Dermis microvascular lymphatic vessel endothelial cell (primary cell): ENCODE data around the gene AANAT. TPM values are rescaled to one million over a fixed set of nuclear protein-coding genes. Genes with fewer than 3 reads are reported as not detected.

Source experiments
- DNase-seq, 2 donors: peaks; one replicate each; pipeline versions ENCODE4 v3.0.0 to v3.0.0-alpha.2; 2010; ENCODE audit warnings: low read depth in 2 of 2
- total RNA-seq: library from RNA; depleted of rRNA; stranded (reverse); fragments of >200 nt; gene quantifications from 2 replicates; pipeline ENCODE4 v1.2.1, GENCODE V29; 2014

AANAT gene
- total RNA-seq, 1 donor from 2014 or later = not detected

DNA sequence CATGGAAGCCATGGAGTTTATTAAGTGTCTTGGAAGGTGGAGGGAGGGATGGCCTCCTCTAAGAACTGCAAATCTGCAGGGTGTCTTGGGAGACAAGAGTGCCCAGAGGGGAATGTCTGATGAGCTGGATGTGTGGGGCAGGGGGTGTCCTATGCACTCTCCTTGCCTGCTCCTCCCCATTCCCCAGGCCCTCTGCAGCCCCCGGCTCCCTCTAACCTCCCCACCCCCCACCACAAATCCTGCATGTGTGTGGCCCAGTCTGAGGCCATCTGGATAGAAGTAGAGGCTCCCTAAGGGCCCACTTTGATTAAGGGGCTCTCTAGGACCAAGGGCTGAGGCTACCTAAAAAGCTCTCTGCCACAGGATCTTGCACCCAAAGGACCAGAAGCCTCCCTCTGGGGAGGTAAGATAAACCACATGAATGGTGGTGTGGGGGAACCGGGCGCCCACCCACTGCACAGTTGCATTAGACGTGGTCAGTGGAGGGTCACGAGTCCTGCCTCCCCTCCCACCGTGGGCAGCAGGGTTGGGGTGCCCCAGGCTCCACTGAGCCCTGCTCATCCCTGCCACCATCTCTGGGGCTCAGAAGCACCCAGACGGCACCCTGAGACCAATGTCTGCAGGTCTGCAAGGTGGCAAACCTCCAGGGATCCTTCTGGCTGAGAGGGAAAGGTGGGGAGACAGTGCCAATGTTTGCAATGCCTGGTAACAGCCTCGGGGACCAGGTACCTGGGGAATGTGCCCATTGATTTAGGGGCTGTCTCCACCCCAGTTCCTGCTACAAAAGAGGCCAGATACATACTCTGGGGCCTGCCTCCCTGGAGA lies 618 bp downstream of the AANAT start:
- no peak for DNase-seq

DNA sequence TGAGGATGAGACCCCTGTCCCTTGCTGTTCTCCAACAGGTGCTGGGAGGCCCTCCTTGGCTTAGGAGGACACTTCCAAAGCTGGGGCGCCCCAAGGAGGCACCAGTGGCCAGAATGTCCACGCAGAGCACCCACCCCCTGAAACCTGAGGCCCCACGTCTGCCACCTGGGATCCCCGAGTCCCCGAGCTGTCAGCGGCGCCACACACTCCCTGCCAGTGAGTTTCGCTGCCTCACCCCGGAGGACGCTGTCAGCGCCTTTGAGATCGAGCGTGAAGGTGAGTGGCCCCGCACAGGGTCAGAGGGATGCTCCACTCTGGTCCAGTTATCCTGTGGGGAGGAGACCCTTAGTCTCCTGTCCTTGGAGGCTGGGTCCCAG lies 1.2 kb downstream of the AANAT start:
- no peak for DNase-seq

DNA sequence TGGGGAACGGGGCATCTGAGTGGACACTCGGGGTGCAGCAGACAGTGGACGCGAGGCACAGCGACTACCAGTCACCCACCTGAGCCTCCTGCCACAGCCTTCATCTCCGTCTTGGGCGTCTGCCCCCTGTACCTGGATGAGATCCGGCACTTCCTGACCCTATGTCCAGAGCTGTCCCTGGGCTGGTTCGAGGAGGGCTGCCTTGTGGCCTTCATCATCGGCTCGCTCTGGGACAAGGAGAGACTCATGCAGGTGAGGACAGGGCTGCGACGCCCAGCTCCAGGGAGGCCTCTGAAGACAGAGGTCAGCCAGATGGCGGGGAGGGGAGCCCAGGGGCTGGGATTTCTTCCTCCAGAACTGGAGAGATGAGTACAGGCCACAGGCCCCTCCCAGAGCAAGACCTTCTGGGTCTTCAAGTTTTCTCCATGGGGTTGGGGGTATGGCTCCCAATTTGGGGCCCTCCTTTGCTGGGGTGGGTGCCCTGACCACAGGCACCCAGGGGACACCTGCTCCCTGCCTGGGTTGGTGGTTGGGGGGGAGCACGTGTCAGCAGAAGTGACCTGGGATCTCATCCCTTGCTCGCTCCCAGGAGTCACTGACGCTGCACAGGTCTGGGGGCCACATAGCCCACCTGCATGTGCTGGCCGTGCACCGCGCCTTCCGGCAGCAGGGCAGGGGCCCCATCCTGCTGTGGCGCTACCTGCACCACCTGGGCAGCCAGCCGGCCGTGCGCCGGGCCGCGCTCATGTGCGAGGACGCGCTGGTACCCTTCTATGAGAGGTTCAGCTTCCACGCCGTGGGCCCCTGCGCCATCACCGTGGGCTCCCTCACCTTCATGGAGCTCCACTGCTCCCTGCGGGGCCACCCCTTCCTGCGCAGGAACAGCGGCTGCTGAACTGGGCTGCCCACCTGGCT lies 1.9 kb downstream of the AANAT start:
- no peak for DNase-seq

DNA sequence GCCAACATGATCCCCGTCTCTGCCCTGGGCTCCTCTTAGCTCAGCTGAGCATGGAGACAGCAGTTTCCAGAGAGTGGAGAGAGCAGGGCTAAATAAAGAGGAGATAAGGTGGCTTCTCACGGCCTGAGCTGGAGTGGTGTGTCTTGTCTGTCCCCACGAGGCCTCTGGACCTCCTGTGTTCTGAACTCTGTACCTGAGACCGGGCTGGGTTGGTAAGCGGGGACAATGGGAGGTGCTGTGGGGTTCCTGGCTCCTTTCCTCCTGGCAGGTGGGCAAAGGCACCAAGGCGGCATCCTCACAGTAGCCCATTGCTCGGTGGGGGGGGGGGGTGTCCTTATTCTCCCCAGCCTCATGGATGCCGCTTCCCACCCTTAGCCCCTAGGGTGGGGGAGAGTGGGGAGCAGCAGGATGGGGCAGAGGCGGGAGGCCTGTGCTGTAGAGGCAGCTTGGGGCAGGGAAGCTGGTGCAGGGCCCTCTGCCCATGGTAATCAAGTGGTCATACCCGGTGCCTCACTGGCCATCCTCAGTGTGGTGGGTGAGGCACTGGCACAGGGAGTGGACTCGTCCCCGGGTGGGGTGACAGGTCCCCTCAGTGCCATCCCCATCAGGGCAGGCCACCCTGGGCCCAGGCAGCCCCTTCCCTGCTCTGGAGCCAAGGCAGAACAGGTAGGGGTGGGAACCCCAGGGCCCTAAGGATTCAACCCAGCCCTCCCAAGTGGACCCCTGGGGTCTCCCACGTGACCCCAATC lies 2.8 kb downstream of the AANAT start:
- DNase-seq = no peak

DNA sequence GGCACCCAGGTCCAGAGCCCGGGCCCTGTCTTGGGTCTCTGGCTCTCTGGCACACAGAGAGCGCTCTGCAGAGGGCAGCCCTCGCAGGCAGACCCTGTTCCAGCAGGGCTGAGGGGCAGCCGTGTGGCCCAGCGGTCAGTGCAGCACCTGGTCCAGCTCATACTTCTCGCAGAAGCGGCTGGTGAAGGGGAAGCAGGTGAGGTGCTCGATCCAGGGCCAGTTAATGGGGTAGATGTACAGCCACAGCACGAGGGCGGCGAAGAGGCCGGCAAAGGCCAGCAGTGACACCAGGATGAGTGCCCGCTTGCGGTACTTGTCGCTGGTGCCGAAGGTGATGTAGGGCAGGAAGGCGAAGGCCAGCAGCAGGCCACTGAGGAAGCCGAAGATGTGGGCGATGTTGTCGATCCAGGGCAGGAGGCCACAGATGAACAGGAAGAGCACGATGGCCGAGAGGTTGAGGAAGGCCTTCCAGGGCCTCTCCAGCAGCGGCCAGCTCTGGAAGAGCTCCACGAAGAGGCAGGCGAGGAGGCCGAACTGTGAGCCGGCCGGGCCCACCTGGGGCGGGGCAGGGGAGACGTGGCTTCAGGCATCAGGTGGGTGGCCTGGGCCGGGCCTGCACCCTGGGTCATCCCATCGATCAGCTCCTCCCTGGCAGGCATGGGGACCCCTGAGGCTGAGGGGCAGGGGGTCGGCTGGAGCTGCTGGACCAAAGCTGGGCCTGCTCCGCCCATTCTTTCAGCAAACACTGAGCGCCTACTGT lies 4.3 kb downstream of the AANAT start:
- no peak for DNase-seq

DNA sequence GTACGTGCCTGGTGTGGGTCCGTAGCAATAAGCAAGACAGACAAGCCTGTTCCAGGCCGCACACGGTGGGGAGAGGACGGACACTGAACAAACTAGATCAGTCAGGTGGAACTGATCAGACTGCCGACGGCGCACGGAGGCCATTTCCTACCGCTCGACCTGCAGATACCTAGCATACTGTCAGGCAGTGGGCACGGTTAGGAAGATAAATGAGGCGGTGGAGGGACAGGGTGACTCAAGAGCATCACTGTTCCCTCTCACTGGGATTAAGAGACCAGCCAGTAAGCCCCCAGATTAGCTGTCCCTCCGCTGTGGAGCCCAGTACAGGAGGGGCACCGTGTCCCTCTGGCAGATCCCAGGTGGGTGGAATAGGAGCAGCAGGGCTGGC lies 4.8 kb downstream of the AANAT start:
- no peak for DNase-seq

DNA sequence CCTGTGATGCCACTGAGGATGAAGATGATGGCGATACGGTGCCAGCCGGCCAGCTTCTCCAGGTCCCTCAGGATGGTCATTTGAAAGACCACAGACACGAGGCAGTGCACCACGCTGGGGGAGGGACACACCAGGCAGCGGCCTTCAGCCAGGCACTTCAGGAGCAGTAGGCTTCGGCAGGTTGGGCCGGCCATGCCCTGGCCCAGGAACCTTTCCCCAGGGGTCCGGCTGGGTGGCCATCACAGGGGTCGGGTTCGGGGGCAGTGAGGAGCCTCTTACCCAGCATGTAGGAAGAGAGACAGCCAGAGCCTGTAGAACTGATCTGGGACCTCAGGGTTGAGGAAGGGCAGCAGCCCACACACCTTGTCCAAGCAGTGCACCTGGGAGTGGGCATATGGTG lies 5.3 kb downstream of the AANAT start:
- no peak for DNase-seq

DNA sequence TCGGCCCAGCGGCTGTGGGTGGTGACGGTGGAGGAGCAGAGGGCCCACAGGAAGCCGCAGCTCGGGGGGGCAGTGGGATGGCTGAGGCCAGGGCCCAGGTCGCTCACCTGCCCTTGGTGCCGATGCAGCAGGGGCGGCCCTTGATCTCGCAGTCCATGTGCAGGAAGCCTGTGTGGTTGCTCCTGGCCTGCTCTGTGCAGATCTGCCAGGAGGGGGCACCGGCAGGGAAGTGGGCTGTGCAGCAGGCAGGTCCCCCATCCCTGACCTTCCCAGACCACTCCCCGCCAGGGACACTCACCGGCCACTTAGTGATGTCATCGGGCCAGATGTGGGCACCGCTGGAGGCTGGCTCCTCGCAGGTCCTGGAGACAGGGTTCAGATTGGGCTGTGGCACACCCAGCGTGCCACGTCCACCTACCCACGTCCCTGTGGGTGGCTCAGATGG lies 6.2 kb downstream of the AANAT start:
- DNase-seq = no peak

DNA sequence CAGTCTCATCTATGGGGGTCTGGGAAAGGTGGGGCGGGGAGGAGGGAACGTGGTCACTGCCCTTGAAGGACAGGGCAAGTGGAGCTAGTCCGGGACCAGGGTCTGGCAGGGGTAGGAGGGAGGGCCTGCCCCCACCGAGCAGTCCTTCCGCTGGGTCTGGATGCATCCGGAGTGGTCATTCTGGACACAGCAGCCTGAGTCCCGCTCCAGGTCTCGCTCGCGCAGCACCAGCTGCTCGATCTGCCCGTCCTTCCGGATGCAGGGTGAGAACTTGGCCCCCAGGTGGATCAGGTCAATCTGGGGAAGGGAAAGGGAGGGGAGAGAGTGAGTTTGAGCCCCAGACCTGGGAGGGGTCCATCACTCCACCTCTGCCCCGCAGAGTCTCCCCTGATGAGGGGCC lies 6.8 kb downstream of the AANAT start:
- DNase-seq = no peak

DNA sequence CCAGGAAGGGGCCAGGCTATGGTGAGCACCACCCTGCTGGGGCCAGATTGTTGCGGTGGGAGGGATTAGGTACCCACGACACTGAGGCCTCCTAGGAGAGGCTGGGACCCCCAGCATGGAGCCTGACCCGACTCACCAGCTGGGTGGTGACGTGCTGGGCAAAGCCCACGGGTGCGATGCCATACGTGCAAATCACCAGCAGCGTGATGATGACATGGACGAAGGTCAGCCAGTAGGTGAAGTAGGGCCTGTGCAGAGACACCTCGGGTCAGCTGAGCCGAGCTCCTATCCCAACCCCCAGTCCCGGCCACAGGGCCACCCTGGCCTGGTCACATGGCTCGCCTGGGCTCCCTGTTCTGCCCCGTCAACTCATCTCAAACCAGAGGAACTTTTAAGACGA lies 7.5 kb downstream of the AANAT start:
- DNase-seq = no peak

DNA sequence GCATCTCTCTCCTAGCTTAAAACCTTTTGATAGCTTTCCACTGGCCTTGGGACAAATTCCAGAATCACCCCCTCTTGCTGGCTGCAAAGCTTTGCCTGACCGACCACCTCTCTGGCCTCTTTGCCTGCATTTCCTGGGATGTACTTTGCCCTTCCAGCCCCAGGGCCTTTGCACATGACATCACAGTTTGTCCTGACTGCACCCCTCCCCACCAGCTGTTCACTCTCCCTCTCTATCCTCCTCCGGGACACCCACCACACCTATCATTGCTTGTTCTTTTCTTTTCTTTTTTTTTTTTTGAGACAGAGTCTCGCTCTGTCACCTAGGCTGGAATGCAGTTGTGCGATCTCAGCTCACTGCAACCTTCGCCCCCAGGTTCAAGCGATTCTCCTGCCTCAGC lies 7.9 kb downstream of the AANAT start:
- no peak for DNase-seq

DNA sequence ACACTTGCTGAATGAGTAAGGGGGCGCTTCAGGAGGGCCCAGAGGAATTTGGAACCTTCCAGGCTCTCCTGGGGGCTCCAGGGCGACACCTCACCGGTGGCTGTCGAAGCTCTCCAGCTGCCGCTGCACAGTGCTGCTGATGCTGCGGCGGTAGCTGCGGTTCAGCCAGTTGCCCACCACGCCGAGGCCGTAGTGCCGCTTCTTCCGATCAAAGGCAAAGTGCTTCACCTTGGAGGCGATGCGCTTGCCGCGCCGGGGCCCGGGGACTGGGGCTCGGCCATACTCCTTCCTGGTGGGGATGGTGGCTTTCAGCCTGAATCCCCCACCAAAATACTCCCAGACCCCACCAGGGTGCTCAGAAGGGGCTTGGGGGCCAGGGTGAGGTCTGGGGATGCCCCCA lies 9.3 kb downstream of the AANAT start:
- DNase-seq = no peak

DNA sequence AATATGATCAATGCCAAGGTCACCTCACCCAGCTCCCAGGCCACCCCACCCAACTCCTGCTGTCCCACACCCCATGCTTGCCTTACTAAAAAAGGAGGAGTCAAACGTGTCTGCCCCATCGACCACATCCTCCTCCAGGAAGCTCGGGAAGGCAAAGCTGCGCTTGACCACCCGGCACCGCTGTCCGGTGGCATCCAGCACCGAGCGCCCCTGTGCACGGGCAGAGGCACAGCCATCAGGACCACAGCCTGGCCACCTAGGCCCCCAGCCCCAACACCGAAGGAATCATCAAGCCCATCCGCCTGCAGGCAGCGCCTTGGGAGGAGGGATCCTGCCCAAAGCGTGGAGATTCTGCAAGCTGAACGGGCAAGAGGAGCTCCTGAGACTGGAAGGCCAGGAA lies 10.2 kb downstream of the AANAT start:
- DNase-seq = no peak

DNA sequence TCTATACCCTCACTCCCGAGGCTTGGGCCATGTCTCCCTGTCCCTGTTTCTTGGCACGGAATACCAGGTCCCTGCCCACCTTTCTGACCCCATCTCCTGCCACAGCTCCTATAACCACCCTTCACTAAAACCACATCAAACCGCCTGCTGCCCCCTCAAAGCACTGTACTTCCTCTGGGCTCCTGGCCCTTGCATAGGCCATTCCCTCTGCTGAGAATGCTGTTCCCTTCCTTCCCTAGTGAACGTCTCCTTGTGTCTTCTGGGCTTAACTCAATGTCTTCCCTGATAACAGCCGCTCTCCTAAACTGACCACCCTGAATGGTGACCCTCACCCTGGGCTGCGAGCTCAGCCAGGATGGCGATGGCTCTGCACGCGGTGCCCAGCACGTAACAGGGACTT lies 10.7 kb downstream of the AANAT start:
- no peak for DNase-seq

DNA sequence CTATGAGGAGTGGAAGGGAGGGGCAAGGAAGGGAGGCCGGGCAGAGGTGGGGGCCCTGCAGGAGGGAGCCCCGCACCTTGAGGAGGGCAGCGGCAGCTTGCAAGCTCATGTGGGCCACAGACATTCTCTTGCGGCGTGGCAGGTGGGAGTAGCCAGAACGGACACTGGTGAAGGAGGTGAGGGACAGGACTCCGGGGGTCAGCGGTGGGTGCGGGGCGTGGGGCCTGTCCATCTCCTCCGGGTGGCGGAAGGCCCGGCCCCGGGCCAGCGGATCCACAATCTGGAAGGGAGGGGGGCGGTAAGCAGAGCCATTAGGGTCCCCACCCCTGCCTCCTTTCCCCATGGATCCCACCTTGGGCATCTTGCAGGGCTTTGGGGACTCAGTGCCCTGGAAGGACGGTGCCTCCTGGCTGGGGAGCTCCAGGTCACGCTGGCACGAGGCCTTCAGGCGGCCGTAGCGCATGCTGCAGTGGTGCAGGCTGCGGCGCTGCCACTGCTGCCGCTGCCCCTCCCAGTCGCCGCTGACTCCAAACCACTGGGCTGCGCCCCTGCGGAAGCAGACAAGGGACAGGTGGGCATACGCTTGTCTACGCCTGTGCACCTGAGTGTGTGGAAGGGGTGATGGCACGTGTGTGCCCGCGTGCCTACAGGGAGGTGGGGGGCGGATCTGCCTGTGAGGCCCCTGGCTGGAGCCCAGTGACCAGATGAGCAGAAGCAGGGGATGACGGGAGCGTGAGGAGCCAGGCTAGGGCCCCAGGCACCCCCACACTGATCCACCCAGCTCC lies 11.5 kb downstream of the AANAT start:
- DNase-seq = no peak

DNA sequence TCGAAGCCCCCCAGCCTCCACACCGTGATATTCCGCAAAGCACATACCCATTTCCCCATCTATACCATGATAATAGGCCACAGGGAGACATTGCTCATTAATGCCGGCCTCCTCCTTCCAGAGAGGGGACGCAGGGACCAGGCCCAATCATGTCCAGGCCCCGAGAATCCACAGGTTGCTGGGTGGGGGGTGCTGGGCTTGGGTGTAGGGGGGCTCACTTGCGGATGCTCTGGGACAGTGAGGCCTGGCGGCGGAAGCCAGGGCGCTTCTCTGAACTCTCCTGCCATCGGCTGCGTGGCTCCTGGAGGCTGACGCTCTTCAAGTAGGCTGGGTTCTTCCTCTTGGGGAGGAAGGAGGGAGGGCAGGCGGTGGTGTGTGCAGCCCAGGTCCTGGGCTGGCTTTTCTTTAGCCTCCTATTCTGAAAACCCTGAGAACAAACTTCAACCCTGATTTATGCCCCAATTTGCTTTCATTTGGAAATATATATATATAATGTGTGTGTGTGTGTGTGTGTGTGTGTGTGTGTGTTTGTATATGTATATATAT lies 12.2 kb downstream of the AANAT start:
- DNase-seq = no peak

DNA sequence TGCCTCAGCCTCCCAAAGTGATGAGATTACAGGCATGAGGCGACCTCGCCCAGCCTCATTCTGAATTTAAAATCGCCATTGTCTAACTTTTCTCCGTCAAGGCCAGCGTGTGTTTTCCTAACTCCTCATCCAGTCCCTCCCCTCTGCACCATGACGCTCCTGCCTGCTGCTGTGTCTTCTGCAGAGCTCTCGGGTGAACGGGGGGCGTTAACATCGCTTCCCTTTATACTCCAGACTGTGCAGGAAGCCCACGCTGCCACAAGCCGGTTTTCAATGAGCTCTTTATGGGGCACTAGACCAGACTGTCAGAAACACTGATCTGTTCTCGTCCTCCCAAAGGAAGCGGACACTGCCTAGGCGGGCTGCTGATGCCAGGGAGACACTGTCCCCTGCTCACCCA lies 13.2 kb downstream of the AANAT start:
- DNase-seq = no peak

DNA sequence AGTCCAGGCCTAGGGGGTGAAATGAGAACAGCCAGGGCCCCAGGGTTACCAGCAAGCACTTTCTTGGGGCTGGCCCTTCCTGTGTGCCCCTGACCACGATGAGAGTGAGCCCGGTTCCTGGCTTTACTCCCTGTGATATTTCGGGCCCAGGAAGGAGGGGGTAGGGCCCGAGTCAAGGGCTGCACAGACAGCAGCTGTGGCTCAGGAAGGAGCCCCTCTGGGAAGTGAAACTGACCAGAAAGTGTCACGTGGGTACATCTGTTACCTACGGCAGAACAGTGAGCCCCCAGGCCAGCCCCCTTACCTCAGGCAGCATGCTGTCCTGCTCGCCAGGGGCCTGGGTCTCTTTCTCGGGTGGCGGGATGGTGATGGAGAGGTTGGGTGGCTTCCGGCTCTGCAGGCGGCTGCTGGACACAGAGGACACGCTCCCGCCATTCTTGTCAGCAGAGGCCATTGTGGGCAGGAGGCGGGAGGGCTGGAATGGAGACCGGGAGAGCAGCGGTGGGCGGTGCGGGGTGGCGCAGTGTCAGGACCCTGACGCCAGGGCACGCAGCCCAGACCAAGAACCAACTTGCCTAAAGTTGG lies 13.8 kb downstream of the AANAT start:
- no peak for DNase-seq

DNA sequence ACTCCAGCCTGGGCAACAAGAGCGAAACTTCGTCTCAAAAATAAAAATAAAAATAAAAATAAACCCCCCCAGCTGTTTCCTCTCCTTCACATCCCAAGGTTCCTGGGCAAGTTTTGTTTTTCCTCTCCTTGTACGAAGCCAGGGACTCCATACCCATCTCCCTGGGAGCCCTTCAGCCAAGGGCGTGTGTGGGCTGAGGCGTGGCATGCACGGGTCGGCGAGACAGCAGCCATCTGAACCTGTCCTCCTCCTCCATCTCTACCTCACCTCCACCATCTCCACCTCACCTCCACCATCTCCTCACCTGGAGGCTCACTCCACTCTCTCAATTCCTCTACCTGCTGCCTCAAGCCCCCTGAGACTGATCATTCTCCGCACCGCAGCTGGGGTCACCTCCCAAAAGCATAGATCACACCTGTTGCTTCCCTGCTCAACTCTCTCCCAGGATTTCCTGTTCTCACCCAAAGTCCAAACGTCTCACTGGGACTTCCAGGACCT lies 16.9 kb downstream of the AANAT start:
- no peak for DNase-seq

DNA sequence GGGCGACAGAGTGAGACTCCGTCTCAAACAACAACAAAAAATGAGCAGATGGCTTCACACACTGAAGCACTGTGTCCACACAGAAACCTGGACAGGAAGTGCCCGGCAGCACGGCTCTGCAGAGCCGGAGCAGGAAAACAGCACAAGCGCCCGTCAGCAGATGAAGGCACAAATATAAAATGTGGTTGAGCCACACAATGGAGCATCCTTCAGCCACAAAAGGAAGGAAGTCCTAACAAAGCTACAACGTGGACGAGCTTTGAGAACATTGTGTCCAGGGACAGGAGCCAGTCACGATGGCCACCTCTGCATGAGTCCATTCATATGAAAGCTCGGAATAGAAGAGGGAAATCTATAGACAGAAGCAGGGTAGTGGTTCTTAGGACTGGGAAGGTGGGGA lies 18.2 kb downstream of the AANAT start:
- peak; percentile 68 to 76 for DNase-seq
